GM12875 (cell line): ENCODE measurements around the gene CD2AP.

Experiments
- H3K4me3 ChIP-seq: one replicate; pipeline ENCODE4 v1.5.1; 2011; ENCODE audit warnings: low read depth, low read length, control low read depth
- CTCF ChIP-seq: IDR thresholded peaks from 2 replicates; pipeline ENCODE4 v1.5.1; 2011; ENCODE audit warnings: low read depth, mild to moderate bottlenecking, control low read depth, inconsistent platforms, low read length, moderate library complexity, borderline replicate concordance; ENCODE audit not compliant: insufficient read depth

The CD2AP gene

GRCh38 chr6:47452899-47453298 lies 24.7 kb upstream of the CD2AP start:
- no peak for TF ChIP-seq CTCF
- H3K4me3 ChIP-seq = no peak overlapping the region

- H3K4me3 ChIP-seq = no peak overlapping the region
- TF ChIP-seq CTCF = no peak
Observed at GRCh38 chr6:47453372-47453936, 24.1 kb upstream of the CD2AP start.

GRCh38 chr6:47454713-47455396 lies 22.7 kb upstream of the CD2AP start:
- no peak for TF ChIP-seq CTCF

GRCh38 chr6:47455533-47456209 lies 21.9 kb upstream of the CD2AP start:
- H3K4me3 ChIP-seq = no peak overlapping the region
- TF ChIP-seq CTCF = no peak

More at GRCh38 chr6:47454713-47455396, 22.7 kb upstream of the CD2AP start:
- H3K4me3 ChIP-seq = no peak overlapping the region

GRCh38 chr6:47456536-47456975 lies 21.0 kb upstream of the CD2AP start:
- no peak for TF ChIP-seq CTCF
- H3K4me3 ChIP-seq = no peak overlapping the region

- no peak overlapping the region for H3K4me3 ChIP-seq
- TF ChIP-seq CTCF = no peak
Observed at GRCh38 chr6:47457370-47457769, 20.2 kb upstream of the CD2AP start.
